Urinary bladder (tissue), 4 donors: Measurements from ENCODE around the gene ONECUT1. TPM values are rescaled to one million over a fixed set of nuclear protein-coding genes. Genes with fewer than 3 reads are reported as not detected.
A peak's percentile ranks its signal among the peaks of the same experiment; 100 is the strongest.
"Not testable (repeated sequence)": the region's sequence is repeated elsewhere in the genome, so short reads cannot be mapped to it uniquely, and the experiment has no call there.

Experiments
- DNase-seq: peaks from one replicate; pipeline ENCODE4 v3.0.0-alpha.2; 2015; ENCODE audit errors: extremely low spot score
- H3K27ac ChIP-seq: one replicate; pipeline ENCODE4 v1.5.1; 2013; ENCODE audit warnings: low read depth, mild to moderate bottlenecking, moderate library complexity
- H3K36me3 ChIP-seq: one replicate; pipeline ENCODE4 v1.6.1; 2013; ENCODE audit warnings: mild to moderate bottlenecking, moderate library complexity; ENCODE audit not compliant: insufficient read depth
- H3K4me1 ChIP-seq: one replicate; pipeline ENCODE4 v1.6.1; 2013; ENCODE audit warnings: mild to moderate bottlenecking, moderate library complexity; ENCODE audit not compliant: insufficient read depth
- H3K4me3 ChIP-seq: one replicate; pipeline ENCODE4 v1.5.1; 2013; ENCODE audit warnings: low read depth, low read length
- WGBS: extraction: QIAGEN DNeasy Blood & Tissue Kit; methylation state at CpG from one replicate; pipeline ENCODE4 v1.1.7; 2013; 5-methylcytosine and 5-hydroxymethylcytosine counted together
- polyA plus RNA-seq: library from polyadenylated mRNA; stranded (reverse); fragments of 200-250 nt; gene quantifications from one replicate; pipeline ENCODE4 v1.2.3, GENCODE V29; 2013
- total RNA-seq: library from RNA; depleted of rRNA; stranded (reverse); fragments of >200 nt; gene quantifications from one replicate; pipeline ENCODE4 v1.2.3, GENCODE V29; 2014
- donor health status: healthy with polysubstance abuse.
- donor health status: healthy.

The ONECUT1 gene
- total RNA-seq: 0.63 TPM
- not detected for polyA plus RNA-seq

GRCh38 chr15:52790169-52790708 is at the start of gene ONECUT1:
Gene ONECUT1, minus strand, starts transcription at chr15:52790336. Its CDS starts 452 bp downstream, at chr15:52789884.
- no peak within 1 kb of the TSS for H3K27ac ChIP-seq
- H3K4me1 ChIP-seq: peaks cover 5% of the 10 kb centered on the region
- under 1% methylated on average over 64 of the region's 64 CpGs for WGBS
- peak within 1 kb of the TSS; percentile 58 for H3K4me3 ChIP-seq
- no peak for DNase-seq
- no peaks in the 10 kb centered on the region for H3K36me3 ChIP-seq

GRCh38 chr15:52834379-52834778 is 44.2 kb upstream of the ONECUT1 start:
- Histone ChIP-seq H3K4me1 (no peaks in the 10 kb centered on the region), H3K27ac (no peak overlapping the region), H3K4me3 (no peak overlapping the region), H3K36me3 (no peaks in the 10 kb centered on the region)
- 64% methylated on average over 3 of the region's 3 CpGs for WGBS
- DNase-seq: no peak

GRCh38 chr15:52824169-52824942 is 34.2 kb upstream of the ONECUT1 start:
- H3K27ac ChIP-seq, H3K36me3 ChIP-seq, H3K4me1 ChIP-seq, H3K4me3 ChIP-seq, DNase-seq: not testable (repeated sequence)
- 82% methylated on average over 14 of the region's 14 CpGs for WGBS

- WGBS: 55% methylated on average over 2 of the region's 2 CpGs
- DNase-seq: no peak
- no peak overlapping the region for H3K4me3 ChIP-seq
- no peak overlapping the region for H3K27ac ChIP-seq
- no peaks in the 10 kb centered on the region for H3K4me1 ChIP-seq
- H3K36me3 ChIP-seq: no peaks in the 10 kb centered on the region
These were observed 32.3 kb upstream of the ONECUT1 start for GRCh38 chr15:52822475-52822874.

GRCh38 chr15:52819253-52819652 is 29.1 kb upstream of the ONECUT1 start:
- WGBS: 77% methylated on average over 4 of the region's 4 CpGs
- Histone ChIP-seq H3K4me3 (no peak overlapping the region), H3K27ac (no peak overlapping the region), H3K36me3 (no peaks in the 10 kb centered on the region), H3K4me1 (no peaks in the 10 kb centered on the region)
- no peak for DNase-seq

GRCh38 chr15:52815899-52816298 is 25.8 kb upstream of the ONECUT1 start:
- H3K36me3 ChIP-seq, H3K27ac ChIP-seq, DNase-seq, H3K4me1 ChIP-seq, H3K4me3 ChIP-seq: not testable (repeated sequence)
- 40% methylated on average over 1 of the region's 1 CpG for WGBS

- 60% methylated on average over 2 of the region's 2 CpGs for WGBS
- H3K36me3 ChIP-seq: no peaks in the 10 kb centered on the region
These were observed 18.9 kb upstream of the ONECUT1 start for GRCh38 chr15:52808996-52809395.

GRCh38 chr15:52808441-52808840 is 18.3 kb upstream of the ONECUT1 start:
- H3K4me1 ChIP-seq: peaks cover 2% of the 10 kb centered on the region
- H3K4me3 ChIP-seq: no peak overlapping the region
- H3K27ac ChIP-seq: no peak overlapping the region
- WGBS: 32% methylated on average over 1 of the region's 1 CpG
- no peaks in the 10 kb centered on the region for H3K36me3 ChIP-seq
- no peak for DNase-seq

More at GRCh38 chr15:52808996-52809395, 18.9 kb upstream of the ONECUT1 start:
- Histone ChIP-seq H3K4me3 (no peak overlapping the region), H3K4me1 (peaks cover 2% of the 10 kb centered on the region), H3K27ac (no peak overlapping the region)
- DNase-seq: no peak

- WGBS: 24% methylated on average over 9 of the region's 9 CpGs
- Histone ChIP-seq H3K4me1 (peaks cover 2% of the 10 kb centered on the region), H3K27ac (no peak overlapping the region), H3K36me3 (no peaks in the 10 kb centered on the region), H3K4me3 (no peak overlapping the region)
- DNase-seq: no peak
These were observed 16.1 kb upstream of the ONECUT1 start for GRCh38 chr15:52806284-52806655.

- H3K4me1 ChIP-seq: peaks cover 2% of the 10 kb centered on the region
- WGBS: 5% methylated on average over 93 of the region's 93 CpGs
- DNase-seq: no peak
- H3K4me3 ChIP-seq: peak overlapping the region; percentile 22
- H3K27ac ChIP-seq: no peak overlapping the region
- H3K36me3 ChIP-seq: no peaks in the 10 kb centered on the region
These were observed 15.5 kb upstream of the ONECUT1 start for GRCh38 chr15:52805351-52806283.

GRCh38 chr15:52804526-52805081 is 14.5 kb upstream of the ONECUT1 start:
- no peaks in the 10 kb centered on the region for H3K36me3 ChIP-seq
- peak overlapping the region; percentile 1 for H3K4me3 ChIP-seq
- 2% methylated on average over 25 of the region's 25 CpGs for WGBS
- peaks cover 2% of the 10 kb centered on the region for H3K4me1 ChIP-seq
- H3K27ac ChIP-seq: no peak overlapping the region
- no peak for DNase-seq

GRCh38 chr15:52803467-52804306 is 13.6 kb upstream of the ONECUT1 start:
- Histone ChIP-seq H3K36me3 (no peaks in the 10 kb centered on the region), H3K4me1 (peaks cover 2% of the 10 kb centered on the region), H3K4me3 (no peak overlapping the region), H3K27ac (no peak overlapping the region)
- DNase-seq: no peak
- WGBS: 2% methylated on average over 49 of the region's 49 CpGs

GRCh38 chr15:52803108-52803466 is 13.0 kb upstream of the ONECUT1 start:
- DNase-seq: no peak
- Histone ChIP-seq H3K27ac (no peak overlapping the region), H3K4me1 (peaks cover 2% of the 10 kb centered on the region), H3K36me3 (no peaks in the 10 kb centered on the region), H3K4me3 (no peak overlapping the region)
- 13% methylated on average over 8 of the region's 8 CpGs for WGBS
